ENCODE measurements around the gene UPK2.

GRCh38 chr11:118956094-118956846 is at the start of gene UPK2:
- TF ChIP-seq JUND (IDR thresholded peaks at IDR 0.05; ENCODE audit: low read depth, low read length) (no peak), POLR2A (IDR thresholded peaks at IDR 0.05; ENCODE audit: low read depth, low read length) (no peak), SP1 (IDR thresholded peaks at IDR 0.05; ENCODE audit: low read depth, low read length) (no peak), ZNF24 (IDR thresholded peaks at IDR 0.05) (no peak), MAX (IDR thresholded peaks at IDR 0.05; ENCODE audit: low read depth, low read length) (no peak)
- TF ChIP-seq, protein P1, sequence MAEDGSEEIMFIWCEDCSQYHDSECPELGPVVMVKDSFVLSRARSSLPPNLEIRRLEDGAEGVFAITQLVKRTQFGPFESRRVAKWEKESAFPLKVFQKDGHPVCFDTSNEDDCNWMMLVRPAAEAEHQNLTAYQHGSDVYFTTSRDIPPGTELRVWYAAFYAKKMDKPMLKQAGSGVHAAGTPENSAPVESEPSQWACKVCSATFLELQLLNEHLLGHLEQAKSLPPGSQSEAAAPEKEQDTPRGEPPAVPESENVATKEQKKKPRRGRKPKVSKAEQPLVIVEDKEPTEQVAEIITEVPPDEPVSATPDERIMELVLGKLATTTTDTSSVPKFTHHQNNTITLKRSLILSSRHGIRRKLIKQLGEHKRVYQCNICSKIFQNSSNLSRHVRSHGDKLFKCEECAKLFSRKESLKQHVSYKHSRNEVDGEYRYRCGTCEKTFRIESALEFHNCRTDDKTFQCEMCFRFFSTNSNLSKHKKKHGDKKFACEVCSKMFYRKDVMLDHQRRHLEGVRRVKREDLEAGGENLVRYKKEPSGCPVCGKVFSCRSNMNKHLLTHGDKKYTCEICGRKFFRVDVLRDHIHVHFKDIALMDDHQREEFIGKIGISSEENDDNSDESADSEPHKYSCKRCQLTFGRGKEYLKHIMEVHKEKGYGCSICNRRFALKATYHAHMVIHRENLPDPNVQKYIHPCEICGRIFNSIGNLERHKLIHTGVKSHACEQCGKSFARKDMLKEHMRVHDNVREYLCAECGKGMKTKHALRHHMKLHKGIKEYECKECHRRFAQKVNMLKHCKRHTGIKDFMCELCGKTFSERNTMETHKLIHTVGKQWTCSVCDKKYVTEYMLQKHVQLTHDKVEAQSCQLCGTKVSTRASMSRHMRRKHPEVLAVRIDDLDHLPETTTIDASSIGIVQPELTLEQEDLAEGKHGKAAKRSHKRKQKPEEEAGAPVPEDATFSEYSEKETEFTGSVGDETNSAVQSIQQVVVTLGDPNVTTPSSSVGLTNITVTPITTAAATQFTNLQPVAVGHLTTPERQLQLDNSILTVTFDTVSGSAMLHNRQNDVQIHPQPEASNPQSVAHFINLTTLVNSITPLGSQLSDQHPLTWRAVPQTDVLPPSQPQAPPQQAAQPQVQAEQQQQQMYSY (CRISPR knock-in tag; IDR thresholded peaks at IDR 0.05), result no peak
